NCI-H1694 (cell line): ENCODE data around the gene OPA3.

ENCODE experiments used
- DNase-seq: peaks from one replicate; lab custom pipeline; 2025; lab: John Stamatoyannopoulos, UW

OPA3 gene

DNA sequence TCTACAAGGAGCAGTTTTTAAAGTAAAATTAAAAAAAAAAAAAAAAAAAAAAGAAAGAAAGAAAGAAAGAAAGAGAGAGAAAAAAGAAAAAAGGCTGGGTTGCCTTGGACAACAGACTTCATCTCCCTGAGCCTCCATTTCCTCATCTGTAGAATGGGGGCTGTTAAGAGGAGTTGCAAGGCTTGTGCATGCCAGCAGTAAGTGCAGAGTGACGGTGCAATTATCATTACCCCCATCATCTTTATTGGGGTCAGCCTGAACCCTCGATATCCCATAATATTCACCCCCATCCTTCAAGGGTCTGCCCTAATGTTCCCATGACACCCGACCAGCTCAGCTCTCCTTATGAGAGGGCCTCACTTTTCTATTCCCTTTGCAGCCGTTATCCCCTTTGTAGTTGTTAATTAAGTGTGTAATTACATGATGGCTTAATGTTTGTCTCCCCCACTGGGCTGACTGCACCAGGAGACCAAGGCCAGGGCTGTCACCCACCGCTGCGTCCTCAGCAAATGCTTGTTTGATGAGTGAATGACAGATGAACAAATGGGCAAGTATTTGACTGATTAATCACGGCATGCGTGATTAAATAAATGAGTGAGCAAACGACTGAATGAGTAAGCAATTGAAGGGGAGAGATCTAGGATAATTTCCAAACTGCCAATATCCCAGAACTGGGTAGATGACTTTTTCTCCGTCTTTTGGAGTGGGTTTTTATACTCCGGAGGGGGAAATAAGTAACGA, 106.7 kb downstream of the OPA3 start:
- no peak for DNase-seq
